GM10266 (cell line): ENCODE data around the gene NRG2.

ENCODE experiments used
- DNase-seq: peaks from one replicate; pipeline ENCODE4 v3.0.0; 2012; ENCODE audit errors: extremely low spot score
- CTCF ChIP-seq: IDR thresholded peaks from 2 replicates; pipeline ENCODE4 v1.5.1; 2012; ENCODE audit warnings: mild to moderate bottlenecking, low read depth; ENCODE audit not compliant: control insufficient read depth, insufficient read depth; ENCODE audit errors: missing control alignments

The NRG2 gene

DNA sequence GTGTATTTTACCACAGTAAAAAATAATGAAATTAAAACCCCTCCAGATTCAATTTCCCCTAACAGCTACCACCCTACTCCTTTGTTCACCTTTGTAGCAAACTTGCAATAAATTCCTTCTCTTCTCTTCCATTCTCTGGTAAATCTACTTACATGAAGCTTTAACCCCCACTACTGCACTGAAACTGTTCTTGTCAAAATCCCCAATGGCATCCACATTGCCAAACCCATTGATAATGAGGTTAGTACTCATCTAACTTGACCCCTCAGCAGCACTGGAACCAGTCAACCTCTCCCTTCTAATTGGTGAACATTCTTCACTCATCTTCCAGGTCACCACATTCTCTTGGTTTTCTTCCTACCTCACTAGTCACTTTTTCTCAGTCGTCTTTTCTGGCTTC is 29.6 kb downstream of the NRG2 start:
- no peak for DNase-seq
- no peak for TF ChIP-seq CTCF

- no peak for DNase-seq
- TF ChIP-seq CTCF, result no peak
Observed at GRCh38 chr5:140012443-140012842, 30.7 kb downstream of the NRG2 start.

DNA sequence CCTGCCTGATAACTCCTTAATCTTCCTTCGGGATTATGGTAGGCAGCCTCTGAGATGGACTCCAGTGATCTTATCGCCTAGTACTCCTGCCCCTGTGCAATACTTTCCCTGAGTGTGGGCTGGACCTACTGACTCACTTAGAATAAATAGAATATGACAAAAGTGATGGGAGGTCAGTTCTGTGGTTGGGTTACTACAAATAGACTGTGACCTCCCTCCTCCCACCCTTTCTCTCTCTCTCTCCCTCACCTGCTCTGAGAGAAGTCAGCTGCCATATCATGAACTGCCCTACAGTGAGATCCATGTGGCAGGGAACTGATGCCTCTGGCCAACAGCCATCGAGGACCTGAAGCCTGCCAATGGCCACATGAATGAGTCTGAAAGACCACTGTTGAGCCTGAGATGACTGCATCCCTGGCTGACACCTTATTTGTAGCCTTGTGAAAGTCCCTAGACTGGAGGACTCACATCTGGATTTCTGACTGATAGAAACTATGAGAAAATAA is 31.7 kb downstream of the NRG2 start:
- peak; percentile 61 for DNase-seq
- TF ChIP-seq CTCF, result no peak

- no peak for TF ChIP-seq CTCF
Observed at GRCh38 chr5:140010798-140011197, 32.3 kb downstream of the NRG2 start.

GRCh38 chr5:140007311-140007710 is 35.8 kb downstream of the NRG2 start:
- TF ChIP-seq CTCF, result no peak

More at GRCh38 chr5:140010798-140011197, 32.3 kb downstream of the NRG2 start:
- DNase-seq, result no peak

DNA sequence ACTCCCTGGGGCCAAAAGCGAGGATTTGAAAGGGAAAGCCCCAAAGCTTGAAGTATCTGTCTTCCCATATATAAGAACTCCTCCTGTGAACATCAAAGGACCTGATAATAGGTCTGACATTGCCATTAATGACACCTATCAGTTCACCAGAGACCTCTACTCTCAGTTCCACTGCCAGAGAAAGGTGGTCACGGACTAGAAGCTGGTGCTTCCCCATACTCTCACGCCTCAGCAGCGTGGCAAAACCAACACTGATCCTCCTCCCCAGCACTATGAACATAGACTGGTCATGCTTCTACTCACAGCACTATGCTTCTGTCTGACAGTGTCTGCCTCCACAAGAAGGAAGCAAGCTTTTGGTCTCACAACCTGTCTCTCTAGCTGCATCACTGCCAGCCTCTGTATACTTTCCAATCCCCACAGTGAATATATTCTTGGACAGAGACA is 37.9 kb downstream of the NRG2 start:
- DNase-seq, result peak; percentile 71
- no peak for TF ChIP-seq CTCF

More at GRCh38 chr5:140007311-140007710, 35.8 kb downstream of the NRG2 start:
- no peak for DNase-seq

- no peak for DNase-seq
- no peak for TF ChIP-seq CTCF
Observed at GRCh38 chr5:140004174-140004573, 38.9 kb downstream of the NRG2 start.
